ENCODE measurements around the gene ALDH1L1.
"Not testable (repeated sequence)": the region's sequence is repeated elsewhere in the genome, so short reads cannot be mapped to it uniquely, and the experiment has no call there.

DNA sequence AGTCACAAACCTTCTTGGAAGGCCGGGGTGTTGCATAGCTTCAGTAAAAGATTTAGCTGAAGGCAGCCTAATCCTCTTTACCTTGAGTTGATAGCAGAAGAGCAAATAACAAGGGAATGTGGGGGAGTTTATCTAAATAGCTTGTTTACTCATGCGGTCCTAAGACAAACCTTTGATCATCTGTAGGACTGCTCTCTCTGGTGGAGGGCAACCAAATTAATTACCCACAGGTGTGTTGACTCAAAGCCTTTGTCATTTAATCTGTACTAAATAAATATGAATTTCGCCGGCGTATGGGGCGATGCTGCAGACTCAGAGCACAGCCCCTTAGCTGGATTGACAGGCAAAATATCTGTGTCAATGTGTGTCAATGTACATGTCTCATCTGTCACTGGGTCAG is 113.7 kb downstream of the ALDH1L1 start:
- TF ChIP-seq, protein P1, sequence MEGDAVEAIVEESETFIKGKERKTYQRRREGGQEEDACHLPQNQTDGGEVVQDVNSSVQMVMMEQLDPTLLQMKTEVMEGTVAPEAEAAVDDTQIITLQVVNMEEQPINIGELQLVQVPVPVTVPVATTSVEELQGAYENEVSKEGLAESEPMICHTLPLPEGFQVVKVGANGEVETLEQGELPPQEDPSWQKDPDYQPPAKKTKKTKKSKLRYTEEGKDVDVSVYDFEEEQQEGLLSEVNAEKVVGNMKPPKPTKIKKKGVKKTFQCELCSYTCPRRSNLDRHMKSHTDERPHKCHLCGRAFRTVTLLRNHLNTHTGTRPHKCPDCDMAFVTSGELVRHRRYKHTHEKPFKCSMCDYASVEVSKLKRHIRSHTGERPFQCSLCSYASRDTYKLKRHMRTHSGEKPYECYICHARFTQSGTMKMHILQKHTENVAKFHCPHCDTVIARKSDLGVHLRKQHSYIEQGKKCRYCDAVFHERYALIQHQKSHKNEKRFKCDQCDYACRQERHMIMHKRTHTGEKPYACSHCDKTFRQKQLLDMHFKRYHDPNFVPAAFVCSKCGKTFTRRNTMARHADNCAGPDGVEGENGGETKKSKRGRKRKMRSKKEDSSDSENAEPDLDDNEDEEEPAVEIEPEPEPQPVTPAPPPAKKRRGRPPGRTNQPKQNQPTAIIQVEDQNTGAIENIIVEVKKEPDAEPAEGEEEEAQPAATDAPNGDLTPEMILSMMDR (conservative IDR thresholded peaks at IDR 0.05; ENCODE audit: low read depth, low read length), result not testable (repeated sequence)
- TF ChIP-seq EZH2 (IDR thresholded peaks at IDR 0.05; ENCODE audit: low read length, unreplicated experiment); EZH2phosphoT487 (IDR thresholded peaks at IDR 0.05; ENCODE audit: borderline replicate concordance, low read length): not testable (repeated sequence)

Data from PC-3 (cell line).